HG02588 (cell line): Measurements from ENCODE around the gene KIRREL2.
A peak's percentile ranks its signal among the peaks of the same experiment; 100 is the strongest.
"Not testable (repeated sequence)": the region's sequence is repeated elsewhere in the genome, so short reads cannot be mapped to it uniquely, and the experiment has no call there.

Experiments
- ATAC-seq: cut with Tn5 transposase; IDR thresholded peaks from one replicate; pipeline ENCODE4 v1.9.1; 2021; ENCODE audit warnings: mild to moderate bottlenecking, moderate library complexity; ENCODE audit not compliant: unreplicated experiment

Gene KIRREL2

GRCh38 chr19:35895911-35896642 lies 39.4 kb downstream of the KIRREL2 start:
- ATAC-seq = no peak

- ATAC-seq = no peak
Observed at GRCh38 chr19:35896643-35897040, 39.9 kb downstream of the KIRREL2 start.

GRCh38 chr19:35897706-35898451 lies 41.2 kb downstream of the KIRREL2 start:
- no peak for ATAC-seq

- ATAC-seq = no peak
Observed at GRCh38 chr19:35898499-35898809, 41.7 kb downstream of the KIRREL2 start.

DNA sequence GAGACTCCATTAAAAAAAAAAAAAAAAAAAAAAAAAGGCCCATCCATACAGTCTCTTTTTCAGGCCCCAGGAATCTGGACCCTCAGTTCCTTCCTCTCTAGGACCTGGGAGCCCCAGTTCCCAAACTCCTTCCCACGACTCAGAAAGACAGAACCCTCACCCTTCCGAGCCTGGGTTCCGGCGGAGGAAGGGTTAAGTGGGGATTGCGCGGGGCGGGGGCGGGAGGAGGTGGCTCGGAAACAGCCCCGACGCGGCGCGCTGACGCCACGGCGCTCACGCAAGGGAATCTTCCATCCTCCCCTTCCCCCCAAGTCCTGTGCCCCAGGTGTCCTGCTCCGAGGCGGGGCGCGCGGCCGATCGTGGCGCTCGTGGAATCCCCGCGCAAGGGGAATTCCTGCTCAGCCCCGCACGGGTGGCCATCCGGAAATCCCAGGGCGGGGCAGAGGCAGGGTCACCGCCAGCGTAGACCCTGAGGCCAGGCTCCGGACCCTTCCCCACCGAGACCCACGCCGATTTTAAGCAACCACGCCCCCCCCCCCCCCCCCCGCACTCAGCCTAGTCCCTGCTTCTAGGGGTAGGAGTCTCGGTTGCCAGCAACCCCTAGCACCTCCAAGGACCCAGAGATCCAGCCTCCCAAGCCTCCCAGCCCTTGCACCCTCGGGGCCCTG lies 43.0 kb downstream of the KIRREL2 start:
- ATAC-seq = peak; percentile 39

DNA sequence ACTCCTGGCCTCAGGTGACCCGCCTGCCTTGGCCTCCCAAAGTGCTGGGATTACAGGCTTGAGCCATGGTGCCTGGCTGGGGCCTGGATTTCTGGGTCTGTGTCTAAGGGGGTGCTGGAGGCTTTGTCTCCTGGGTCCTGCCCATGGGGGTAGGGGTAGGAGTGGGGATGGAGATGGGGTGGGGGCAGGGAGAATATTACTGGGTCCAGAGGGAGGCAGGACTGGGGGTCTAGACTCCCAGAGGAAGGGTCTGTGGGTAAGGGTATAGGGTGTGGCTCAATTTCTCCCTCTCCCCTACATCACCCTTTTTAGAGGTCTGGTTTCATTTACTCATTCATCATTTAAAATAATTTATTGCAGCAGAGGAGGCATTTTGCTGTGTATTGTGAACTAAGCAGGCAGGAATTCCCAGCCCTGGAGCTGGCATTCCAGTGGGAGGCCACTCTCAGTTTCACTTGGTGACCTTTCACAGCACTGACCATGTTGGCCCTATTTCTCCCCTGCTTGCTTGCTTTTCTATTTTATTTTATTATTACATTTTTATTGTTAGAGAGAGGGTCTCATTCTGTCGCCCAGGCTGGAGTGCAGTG lies 44.4 kb downstream of the KIRREL2 start:
- ATAC-seq = no peak

DNA sequence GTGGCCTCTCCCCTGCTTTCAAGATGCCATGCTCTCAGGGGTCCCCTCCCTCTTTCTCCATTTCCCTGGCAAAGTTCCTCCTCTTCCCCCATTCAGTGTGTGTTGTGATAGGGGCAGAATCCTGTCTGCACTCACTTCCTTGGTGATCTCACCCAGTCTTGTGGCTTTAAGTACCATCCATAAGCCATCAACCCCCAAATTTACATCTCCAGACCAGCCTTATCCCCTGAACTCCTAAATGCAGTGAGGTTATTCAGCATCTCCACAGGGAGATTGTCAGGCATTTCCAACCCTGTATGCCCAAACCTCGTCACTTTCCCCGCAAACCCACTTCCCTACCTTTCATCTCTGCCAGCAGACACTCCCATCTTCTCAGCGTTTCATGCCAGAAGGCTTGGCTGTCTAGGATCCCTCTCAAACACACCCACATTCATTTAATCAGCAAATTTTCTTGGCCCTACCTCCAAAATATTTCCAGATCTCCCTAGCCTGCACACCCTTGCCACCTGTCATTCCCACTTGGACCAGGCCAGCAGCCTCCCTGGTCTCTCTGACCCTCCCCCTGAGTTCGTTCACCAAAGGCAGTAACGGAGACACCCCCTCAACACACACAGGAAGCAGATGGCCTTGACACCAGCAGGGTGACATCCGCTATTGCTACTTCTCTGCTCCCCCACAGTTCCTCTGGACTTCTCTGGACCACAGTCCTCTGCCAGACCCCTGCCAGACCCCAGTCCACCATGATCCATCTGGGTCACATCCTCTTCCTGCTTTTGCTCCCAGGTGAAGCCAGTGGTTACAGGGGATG lies 45.3 kb downstream of the KIRREL2 start, which contains the start of gene HCST:
TSS of gene HCST (plus strand) at position 676 of the 808 bp plus-strand sequence. CDS start at position 741, 65 bp downstream.
- ATAC-seq = no peak

- no peak for ATAC-seq
Observed at GRCh38 chr19:35902870-35903475, 46.3 kb downstream of the KIRREL2 start.

DNA sequence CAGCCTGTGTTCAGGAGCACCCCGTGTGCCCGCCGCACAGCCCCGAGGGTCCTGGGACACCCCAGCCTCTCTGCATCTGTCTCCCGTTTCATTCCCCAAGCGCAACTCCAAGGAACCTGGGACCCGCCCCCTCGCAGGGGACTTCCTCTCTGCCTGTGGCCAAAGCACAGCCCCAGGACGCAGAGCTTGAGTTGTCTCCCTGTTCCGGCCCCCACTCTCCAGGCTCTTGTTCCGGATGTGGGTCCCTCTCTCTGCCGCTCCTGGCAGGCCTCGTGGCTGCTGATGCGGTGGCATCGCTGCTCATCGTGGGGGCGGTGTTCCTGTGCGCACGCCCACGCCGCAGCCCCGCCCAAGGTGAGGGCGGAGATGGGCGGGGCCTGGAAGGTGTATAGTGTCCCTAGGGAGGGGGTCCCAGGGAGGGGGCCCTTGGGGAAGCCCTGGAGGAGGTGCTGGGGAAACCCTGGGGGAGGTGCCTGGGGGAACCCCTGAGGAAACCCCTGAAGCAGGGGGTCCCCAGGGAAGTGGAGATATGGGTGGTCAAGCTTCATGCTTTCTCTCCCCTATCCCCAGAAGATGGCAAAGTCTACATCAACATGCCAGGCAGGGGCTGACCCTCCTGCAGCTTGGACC lies 47.0 kb downstream of the KIRREL2 start:
- ATAC-seq = peak; percentile 35

DNA sequence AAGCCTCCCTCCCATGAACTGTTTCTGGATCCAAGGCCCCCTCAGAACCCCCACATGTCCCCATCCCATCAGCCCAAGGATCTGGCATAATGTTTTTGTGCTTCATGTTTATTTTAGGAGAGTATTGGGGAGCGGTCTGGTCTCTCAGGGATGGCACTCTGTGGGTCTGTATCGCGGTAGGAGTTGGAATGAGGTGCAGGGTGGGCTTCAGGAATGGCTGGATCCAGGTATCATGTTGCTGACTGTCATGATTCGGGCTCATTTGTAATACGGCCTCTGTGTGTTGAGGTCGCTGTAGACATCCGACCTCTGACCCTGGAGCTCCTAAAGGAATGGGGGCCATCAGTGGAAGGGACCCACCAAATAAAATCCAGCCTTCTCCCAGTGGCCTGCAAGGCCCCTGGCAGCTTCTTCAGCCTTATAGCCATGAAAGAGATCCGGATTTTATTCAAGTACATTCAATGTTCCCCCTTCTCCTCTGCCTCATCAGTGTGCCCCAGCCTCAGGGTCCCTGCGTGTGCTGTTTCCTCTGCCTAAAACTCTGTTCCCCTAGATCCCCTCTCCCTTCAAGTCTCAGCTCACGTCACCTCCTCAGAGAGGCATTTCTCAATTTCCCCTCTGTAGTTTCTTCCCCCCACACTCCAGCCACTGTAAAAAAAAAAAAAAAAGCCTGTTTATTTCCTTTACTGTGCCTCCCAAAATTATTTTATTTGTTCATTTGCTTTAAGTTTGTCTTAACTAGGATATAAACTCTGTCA lies 47.8 kb downstream of the KIRREL2 start:
- ATAC-seq = no peak

DNA sequence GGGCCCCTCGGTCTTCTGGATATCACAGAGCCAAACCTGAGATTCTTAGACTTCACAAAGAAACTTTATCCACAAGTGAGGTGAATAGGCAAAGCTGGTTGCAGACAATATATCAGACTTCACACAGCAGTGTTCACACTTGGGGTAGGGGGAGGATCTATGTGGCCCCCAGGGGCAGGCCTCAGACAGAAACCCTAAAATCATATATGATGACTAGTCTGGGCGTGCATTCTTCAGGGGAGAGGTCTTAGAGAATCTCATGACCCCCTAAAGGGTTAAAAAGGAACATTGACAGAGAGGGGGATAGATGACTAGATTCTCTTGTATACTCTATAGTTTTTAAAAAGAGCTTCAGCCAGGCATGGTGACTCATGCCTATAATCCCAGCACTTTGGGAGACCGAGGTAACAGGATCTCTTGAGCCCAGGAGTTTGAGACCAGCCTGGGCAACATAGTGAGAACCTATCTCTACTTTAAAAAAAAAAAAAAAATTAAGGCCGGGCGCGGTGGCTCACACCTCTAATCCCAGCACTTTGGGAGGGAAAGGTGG lies 48.5 kb downstream of the KIRREL2 start:
- ATAC-seq = no peak

GRCh38 chr19:35907377-35907745 lies 50.6 kb downstream of the KIRREL2 start:
- no peak for ATAC-seq

GRCh38 chr19:35908010-35908441 lies 51.3 kb downstream of the KIRREL2 start, which contains the start of gene TYROBP:
TSS of gene TYROBP (minus strand) at chr19:35908295. CDS start at chr19:35908228, 67 bp downstream.
- ATAC-seq = no peak

- ATAC-seq = no peak
Observed at GRCh38 chr19:35908973-35909683, 52.4 kb downstream of the KIRREL2 start.

- ATAC-seq = no peak
Observed at GRCh38 chr19:35909684-35910035, 52.9 kb downstream of the KIRREL2 start.

DNA sequence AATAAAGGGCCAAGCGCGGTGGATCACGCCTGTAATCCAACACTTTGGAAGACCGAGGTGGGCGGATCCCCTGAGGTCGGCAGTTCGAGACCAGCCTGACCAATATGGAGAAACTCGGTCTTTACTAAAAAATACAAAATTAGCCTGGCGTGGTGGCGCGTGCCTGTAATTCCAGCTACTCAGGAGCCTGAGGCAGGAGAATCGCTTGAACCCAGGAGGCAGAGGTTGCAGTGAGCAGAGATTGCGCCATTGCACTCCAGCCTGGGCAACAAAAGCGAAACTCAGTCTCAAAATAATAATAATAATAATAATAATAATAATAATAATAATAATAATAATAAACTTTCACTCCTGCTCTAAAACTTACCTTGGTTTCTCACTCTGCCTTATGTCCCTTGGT lies 53.6 kb downstream of the KIRREL2 start:
- not testable (repeated sequence) for ATAC-seq

GRCh38 chr19:35911173-35911572 lies 54.5 kb downstream of the KIRREL2 start:
- ATAC-seq = no peak

DNA sequence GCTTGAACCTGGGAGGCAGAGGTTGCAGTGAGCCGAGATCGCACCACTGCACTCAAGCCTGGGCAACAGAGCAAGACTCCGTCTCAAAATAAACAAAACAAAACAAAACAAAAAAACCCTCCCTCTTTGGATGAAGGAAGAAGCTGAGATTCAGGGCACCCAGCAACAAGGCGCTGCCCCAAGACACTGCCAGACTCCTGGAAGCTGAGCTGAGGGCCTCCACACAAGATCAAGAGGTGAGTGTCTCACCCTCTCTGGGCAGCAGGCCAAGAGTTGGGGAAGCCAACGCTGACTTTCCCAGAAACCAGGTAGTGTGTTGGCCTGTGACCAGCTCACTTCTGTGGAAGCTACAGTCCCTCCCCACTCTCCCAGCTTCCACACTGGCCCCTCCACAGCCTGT lies 55.1 kb downstream of the KIRREL2 start:
- no peak for ATAC-seq
